CD4-positive, alpha-beta T cell treated with Interleukin-15 for 1 hour (primary cell): ENCODE measurements around the gene FTH1.

Experiments used
- DNase-seq: peaks from one replicate; pipeline ENCODE4 v3.0.0-alpha.2; 2020

The FTH1 gene

GRCh38 chr11:61978703-61979661 lies 11.5 kb upstream of the FTH1 start:
- no peak for DNase-seq

GRCh38 chr11:61976813-61977475 lies 9.5 kb upstream of the FTH1 start:
- no peak for DNase-seq

- DNase-seq: no peak
These were observed 9.0 kb upstream of the FTH1 start for GRCh38 chr11:61976420-61976800.

GRCh38 chr11:61975638-61976419 lies 8.4 kb upstream of the FTH1 start:
- DNase-seq: no peak

- DNase-seq: no peak
These were observed 7.6 kb upstream of the FTH1 start for GRCh38 chr11:61974766-61975631.

- DNase-seq: no peak
These were observed 6.2 kb upstream of the FTH1 start for GRCh38 chr11:61973476-61974162.

- DNase-seq: peak; percentile 45
These were observed 5.4 kb upstream of the FTH1 start for GRCh38 chr11:61972672-61973475.

GRCh38 chr11:61972112-61972671 lies 4.8 kb upstream of the FTH1 start:
- no peak for DNase-seq

- DNase-seq: peak; percentile 91
These were observed 4.0 kb upstream of the FTH1 start for GRCh38 chr11:61971248-61972111.

- DNase-seq: no peak
These were observed 2.6 kb upstream of the FTH1 start for GRCh38 chr11:61969838-61970662.

- DNase-seq: no peak
These were observed 1.9 kb upstream of the FTH1 start for GRCh38 chr11:61969391-61969758.

- no peak for DNase-seq
These were observed 1.4 kb upstream of the FTH1 start for GRCh38 chr11:61968758-61969390.

- peak; percentile 66 for DNase-seq
These were observed 707 bp upstream of the FTH1 start for GRCh38 chr11:61967924-61968757.

GRCh38 chr11:61966734-61967115 lies 709 bp downstream of the FTH1 start:
- DNase-seq: peak; percentile 54

- DNase-seq: peak; percentile 49
These were observed 2.7 kb downstream of the FTH1 start for GRCh38 chr11:61964666-61965271.

- DNase-seq: no peak
These were observed 3.3 kb downstream of the FTH1 start for GRCh38 chr11:61964058-61964665.
